ENCODE data around the gene CAMSAP1.

The CAMSAP1 gene

DNA sequence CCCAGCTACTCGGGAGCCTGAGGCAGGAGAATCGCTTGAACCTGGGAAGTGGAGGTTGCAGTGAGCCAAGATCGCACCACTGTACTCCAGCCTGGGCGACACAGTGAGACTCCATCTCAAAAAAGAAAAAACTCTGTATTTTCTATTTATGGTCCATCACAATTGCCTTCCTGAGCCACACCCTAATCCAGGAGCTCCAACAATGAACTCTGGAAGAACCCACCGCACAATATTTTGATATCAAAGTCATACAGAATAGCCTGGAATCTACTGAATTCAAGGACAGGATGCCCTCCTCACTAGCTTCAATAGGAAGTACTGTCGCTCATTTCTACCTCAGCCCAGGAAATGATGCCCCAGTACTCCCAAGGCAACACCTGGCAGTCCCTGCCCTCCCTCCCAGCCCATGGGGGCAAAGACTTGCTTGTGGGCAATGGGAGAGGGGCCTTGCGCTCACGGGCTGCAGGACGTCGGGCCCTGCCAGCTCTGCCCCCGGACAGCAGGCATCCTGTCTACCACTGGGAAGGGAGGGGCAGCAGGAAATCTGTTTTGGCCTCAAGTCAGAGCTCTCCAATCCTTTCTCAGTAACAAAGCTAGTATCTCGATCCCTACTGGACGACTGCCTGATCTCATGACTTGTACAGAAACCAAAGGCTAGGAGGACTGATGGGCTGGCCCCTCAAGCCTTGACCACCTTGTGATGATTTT lies 34.1 kb upstream of the CAMSAP1 start:
- DNase-seq (no peak), ATAC-seq (no peak)

DNA sequence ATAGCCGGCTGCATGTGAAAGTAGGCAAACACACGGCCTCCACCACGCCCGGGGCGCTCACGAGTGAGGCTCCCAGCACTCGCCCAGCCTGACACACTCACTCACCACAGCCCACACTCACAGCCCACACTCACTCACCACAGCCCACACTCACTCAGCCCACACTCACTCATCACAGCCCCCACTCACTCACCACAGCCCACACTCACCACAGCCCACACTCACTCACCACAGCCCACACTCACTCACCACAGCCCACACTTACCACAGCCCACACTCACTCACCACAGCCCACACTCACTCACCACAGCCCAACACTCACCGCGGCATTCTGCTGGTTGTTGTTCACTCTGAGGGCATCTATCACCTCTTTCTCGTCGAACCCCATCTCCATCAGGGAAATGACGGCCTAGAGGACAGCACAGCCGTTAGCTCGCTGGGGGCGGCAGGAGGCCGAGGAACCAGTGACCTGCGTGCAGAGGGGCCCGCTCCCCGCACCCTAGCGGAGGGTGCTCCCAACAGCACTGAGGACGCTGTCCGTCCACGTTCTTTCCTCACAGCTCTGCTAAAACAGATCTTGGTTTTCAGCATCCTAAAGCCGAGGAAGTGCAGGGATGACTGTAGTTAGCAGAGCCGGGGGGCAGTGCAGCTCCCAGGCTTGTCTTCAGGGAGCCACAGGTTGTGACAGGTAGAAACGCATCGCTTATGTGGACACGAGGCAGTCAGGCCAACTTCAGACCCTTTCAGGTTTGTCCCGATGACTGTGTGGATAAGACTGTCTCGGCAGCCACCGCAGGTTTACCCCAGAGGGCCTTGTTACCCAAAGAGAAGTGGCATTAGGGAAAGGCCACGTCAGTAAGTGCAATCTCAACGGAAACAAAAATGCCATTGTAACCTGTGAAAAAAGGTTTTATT lies 32.3 kb upstream of the CAMSAP1 start:
- ATAC-seq (peak; percentile 80), DNase-seq (peak; percentile 59)

DNA sequence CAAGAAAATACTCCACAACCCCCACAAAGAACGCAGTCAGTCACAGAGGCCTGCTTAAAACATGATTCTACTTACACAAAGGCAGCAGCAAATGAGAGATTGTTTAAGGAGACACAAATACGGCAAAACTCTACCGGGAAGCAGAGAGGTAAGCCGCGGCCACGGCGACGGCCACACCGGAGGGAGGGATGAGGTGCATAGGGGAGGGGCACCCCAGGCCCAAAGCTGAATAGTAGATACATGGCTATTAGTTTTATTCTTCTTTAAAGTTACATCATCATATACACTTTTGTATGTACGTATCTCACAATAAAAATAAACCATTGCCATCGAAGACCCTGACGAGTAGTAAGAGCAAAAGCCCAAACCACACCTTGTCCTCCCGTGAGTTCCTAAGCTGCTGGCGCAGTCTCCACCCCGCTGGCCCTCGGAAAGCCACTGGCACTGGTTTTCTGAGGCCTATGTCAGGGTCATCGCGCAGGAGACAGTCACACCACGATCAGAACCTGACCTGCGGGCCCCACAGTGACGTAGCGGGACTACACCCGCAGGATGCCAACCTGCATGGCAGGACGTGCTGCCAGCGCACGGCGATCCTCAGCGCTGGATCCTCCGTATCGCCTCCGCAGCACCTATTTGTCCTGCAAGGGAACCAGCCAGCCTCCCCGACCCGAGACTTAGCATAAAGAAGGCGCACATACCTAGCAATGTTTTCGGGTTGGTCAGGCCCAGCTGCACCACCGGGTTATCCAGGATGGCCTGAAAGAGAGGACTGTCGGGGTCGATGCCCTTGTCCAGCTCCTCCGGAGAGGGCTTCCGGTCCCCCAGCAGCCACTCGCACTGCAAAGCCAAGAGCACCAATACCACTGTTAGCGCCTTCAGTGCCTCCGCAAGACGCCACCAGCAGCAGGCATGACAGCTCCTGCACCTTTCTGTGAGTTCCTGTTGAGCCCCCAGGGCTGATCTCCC lies 30.5 kb upstream of the CAMSAP1 start:
- no peak for ATAC-seq
- DNase-seq = no peak

DNA sequence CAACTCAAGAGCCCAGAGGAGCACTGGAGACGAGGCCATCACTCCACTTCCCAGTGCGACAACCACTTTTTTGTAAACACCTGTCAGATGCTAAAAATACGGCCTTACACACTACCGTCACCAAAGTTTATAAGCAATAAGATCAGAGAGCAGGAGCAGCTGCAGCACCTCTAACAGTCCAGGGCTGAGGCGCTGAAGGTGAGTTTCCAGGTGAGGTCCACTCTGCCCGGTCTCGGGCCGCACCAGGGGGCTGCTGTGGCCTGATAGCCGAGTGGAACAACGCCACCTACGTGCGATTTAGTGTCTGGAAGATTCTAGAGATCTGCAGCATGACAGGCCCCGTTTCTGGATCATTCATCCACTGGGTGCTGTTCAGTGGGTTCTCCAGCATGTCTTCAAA lies 25.8 kb upstream of the CAMSAP1 start:
- DNase-seq = no peak
- no peak for ATAC-seq

DNA sequence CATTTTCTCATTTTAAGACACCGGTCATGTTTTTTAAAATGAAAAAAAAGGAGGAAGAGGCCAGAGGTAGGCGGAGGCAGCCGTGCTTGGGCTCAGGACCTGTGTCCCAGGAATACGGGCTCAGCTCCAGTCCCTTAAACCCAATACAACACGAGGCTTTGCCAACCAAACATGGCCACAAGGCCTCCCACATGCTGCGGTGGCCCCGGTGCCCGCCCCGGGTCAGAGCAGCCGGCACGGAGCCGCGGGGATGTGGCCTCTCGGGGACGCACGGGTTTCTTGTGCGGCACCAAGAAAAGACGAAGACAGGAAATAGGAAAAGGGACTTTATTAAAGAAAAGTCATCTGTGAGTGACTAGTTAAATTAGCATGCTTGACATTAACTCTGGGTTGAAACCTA lies 25.3 kb upstream of the CAMSAP1 start:
- ATAC-seq (no peak), DNase-seq (no peak)

DNA sequence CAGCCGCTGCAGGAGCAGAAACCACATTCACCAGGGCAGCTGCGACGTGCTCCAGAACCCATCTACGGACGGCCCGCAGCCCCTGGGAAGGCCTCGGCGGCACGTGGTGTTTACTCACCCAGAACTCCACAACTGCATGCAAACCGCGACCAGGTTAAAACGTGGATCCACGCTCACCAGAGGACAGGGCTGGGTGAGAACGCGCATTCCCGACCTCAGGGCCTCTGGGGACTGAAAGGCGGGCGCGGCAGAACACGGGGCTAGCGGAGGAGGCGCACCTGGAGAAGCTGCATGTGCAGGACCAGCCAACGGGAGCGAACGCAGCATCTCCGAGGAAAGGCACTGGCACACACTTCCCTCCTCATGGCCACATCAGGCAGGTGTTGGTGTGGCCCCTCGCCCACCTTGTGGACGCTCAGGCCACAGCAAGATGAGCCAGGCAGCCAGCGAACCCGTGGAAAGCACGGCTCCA lies 24.0 kb upstream of the CAMSAP1 start:
- ATAC-seq (no peak), DNase-seq (no peak)

DNA sequence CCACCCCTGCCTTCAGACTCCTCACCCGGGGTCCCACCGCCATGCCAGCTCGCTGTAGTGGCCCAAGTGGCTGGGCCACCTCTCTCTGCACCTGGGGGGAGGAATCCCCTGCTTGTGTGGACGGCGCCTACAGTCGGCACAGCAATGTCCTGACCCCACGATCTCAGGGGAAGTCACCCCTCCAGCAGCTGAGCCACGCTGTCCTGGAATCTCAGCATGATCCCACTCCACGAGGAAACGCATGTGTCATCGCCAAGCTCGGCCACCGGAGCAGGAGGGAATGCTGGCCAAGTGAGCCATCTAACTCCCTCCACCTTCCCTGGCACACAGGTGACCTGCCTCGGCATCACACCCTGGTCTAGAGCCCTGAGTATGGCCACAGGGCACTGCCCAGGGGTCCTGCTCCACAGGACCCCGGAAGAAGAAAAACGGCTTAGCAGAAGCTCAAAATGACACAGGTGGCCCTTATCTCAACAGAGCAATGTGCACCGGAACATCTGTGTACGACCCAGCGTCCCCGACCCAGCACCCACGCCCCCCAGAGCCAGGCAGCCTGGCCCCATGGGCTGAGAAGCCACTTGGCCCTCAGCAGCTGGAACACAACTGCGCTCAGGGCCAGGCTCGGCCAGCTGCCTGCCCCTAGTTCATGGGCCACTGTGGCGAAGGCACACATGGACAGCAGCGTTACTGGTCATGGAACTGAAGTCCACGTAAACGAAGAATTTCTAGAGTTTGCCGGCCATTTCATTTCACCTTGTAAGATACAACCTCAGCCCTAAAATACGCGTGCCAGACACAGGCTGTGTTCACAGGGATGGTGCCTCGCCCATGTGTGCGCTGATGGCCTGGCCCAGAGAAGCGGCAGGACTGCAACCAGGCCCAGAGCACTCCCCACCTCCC lies 23.4 kb upstream of the CAMSAP1 start:
- ATAC-seq (no peak), DNase-seq (no peak)

DNA sequence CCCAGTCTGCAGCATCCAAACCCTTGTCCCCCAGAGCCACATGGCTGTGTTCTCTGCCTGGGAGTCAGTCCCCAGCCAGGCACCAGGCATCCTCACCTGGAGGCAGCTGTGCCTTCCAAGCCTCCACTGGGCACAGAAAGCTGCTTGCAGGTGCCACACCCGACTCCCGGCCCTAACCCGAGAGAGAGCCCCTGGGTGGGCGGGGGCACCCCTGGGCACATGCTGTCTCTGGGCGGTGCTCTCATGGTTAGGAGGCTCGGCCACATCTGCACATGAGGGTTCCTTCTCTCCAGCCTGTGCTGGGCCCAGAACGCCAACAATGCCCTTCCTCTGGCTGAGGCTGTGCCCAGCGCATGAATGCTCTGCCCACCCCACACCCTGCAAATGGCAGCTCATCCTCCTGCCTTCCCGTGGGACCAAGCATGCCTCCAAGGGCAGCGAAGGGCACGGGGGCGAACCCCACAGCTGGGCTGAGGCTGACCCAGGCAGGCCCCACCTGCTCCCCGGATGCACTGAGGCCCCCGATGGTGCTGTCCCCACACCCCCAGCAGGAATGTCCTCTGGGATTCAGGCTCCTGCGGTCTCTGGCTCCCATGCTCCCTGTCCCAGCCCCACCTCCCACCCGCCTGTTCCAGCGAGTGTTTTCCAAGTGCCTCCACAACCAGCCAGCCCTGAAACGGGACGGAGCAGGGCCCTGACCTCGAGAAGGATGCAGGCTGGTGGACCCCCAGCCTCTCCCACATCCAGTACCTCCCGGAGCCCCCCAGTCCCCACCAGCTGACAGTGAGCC lies 22.5 kb upstream of the CAMSAP1 start:
- no peak for DNase-seq

DNA sequence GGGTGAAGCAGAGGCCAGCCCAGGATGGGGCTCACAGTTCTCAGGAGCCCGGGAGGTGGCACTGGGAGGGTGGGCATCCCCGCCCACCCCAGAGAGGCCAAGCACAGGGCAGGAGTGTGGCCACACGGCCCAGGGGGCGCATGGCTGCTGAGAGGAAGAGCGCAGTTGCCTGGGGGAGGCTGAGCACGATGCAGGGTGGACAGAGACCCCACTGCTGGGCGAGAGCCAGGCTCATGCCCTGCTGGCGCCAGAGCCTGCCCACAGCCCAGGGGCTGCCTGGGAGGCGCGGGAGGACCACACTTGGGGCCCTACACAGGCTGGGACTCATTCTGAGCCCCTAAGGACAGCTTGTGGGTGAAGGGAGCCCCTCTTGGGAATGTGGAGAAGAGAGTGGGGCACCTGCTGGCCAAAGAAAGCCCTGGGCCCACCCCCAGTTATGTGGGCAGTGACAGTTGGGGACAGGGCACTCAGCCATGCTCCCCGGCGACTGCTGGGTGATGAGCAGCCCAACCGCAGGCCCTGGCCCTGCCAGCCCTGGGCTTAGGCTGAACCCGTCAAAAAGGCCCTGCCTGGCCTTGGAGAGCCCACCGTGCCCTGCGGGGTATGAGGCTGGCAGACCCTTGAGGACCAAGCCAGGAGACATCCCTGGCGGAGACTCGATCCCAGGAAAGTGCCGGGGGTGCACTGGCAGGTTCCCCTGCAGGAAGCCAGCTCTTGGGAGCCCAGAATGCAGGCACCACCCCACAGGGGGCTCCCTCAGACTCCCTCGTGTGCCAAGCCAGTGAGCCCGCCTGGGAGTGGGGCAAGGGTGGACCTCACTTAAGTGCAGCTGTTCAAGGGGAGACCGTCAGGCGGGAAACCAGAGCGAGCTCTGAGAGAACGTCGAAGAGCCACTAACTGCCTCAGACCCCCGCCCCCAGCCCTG lies 21.6 kb upstream of the CAMSAP1 start:
- no peak for ATAC-seq
- DNase-seq = no peak

More for the DNA sequence above, 22.5 kb upstream of the CAMSAP1 start:
- no peak for ATAC-seq

DNA sequence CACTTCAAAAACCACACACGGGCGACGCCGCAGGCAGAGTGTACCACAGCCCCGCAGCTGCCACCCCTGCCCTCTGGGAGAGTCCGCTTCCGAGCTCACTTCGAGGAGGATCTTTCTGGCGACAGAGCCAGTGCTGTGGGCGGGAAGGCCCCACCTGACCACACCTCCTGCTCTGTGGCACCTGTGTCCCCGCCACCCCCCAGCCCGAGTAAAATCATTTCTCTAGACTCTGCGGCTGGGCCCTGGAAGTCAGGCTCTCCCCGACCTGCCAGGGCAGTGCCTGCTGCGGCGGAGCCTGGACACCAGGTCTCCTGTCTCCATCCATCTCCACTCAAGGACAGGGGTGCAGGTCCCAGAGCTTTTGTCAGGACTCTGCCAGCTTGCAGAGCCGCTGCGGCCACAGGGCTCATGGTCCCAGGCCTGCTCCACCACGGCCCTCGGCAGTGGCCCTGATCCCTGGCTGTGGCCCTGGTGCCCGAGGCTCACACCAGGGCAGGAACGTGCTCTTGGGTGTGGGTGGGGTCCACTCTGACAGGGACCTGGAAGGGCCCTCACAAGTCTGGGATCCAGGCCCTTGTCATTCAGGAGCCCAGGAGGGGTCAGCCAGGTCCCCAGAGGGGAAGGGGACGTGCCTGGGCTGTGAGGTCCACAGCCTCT lies 20.9 kb upstream of the CAMSAP1 start:
- DNase-seq = no peak
- ATAC-seq = no peak

DNA sequence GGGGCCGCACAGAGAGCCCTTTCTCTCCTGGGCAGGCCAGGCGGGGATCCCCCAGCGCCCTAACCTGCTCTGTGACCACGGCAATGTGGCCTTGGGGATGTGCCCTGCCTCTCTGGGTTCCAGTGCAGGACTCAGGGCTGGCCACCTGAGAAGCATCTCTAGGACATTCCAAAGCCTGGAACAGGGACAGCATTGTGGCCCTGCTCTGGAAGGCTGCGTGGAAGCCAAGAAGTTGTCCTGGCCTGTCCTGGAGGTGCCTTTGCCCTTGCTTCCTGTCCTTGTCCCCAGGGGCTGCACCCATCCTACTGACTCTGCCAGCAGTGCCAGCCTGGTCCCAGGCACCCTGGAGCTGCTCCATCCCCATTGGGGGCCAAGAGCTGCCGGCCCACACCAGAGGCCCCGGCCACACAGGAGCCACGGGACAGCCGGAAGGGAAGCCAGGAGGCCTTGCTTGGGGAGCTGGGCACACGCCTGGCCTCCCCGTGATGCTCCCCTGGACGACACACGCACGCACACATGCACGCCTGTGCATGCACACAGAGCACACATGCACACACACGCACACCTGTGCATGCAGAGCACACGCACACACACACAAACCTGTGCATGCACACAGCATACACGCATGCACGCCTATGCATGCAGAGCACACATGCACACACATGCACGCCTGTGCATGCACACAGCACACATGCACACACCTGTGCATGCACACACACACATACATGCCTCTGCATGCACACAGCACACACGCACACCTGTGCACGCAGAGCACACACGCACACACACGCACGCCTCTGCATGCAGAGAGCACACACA lies 20.1 kb upstream of the CAMSAP1 start:
- DNase-seq = no peak
- ATAC-seq = no peak

DNA sequence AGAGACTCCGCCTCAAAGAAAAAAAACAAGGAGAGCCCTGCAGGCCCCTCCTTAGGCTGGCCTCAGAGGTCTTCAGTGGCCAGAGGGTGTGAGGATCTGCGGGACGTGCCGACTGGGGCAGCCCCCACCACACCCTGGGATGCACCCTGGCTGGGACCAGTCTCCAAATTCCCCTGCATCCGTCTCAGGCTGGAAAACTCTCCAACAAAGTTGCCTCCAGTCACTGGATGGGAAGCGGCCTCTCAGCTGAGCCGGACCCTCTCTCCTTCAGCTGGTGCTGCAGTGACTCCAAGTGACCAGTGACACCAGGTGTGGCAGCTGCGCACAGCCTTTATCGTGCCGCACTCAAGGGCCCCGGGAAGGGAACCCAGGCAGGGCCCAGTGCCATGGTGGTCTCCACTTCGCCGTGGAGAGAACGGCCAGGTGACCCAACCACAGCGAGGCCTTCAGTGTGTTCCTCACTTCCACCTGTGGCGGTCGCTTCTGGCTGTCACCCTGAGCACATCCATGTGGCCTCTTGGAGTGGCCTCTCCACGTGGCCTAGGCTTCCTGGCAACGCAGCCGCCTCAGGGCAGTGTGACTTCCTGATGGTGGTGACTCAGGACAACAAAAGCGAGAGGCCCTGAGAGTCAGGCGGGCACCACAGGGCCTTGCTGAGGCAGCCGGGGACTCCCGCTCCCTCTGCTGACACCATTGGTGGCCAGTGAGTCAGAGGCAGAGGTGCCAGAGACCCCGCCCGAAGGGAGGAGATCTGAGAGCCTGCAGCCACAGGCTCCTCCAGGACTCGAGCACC lies 19.3 kb upstream of the CAMSAP1 start:
- ATAC-seq = peak; percentile 94

DNA sequence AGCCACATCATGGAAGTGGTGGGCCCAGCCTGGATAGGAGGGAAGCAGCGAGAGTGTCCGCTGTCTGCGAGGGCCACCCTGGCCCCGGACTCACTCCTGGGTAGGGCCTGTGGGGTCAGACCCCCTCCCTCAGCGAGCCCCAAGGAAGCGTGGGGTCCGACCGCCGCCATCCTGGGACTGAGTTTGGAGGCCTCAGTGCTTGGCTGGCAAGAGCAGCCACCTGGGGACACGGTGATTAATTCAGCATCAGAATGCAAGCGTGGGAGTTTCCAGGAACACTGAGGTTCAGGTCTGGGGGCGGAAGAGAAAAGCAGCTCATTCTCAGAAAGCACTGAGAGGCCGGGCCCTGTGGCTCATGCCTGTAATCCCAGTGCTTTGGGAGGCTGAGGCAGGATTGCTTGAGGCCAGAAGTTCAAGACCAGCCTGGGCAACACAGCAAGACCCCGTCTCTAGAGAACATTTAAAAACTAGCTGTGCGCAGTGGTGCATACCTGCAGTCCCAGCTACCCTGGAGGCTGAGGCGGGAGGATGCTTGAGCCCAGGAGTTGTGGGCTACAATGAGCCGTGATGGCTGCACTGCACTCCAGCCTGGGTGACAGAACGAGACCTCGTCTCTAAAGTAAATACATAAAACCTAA lies 18.3 kb upstream of the CAMSAP1 start:
- ATAC-seq (peak; percentile 55), DNase-seq (peak; percentile 79)

More for the DNA sequence above, 19.3 kb upstream of the CAMSAP1 start:
- DNase-seq = peak; percentile 86

DNA sequence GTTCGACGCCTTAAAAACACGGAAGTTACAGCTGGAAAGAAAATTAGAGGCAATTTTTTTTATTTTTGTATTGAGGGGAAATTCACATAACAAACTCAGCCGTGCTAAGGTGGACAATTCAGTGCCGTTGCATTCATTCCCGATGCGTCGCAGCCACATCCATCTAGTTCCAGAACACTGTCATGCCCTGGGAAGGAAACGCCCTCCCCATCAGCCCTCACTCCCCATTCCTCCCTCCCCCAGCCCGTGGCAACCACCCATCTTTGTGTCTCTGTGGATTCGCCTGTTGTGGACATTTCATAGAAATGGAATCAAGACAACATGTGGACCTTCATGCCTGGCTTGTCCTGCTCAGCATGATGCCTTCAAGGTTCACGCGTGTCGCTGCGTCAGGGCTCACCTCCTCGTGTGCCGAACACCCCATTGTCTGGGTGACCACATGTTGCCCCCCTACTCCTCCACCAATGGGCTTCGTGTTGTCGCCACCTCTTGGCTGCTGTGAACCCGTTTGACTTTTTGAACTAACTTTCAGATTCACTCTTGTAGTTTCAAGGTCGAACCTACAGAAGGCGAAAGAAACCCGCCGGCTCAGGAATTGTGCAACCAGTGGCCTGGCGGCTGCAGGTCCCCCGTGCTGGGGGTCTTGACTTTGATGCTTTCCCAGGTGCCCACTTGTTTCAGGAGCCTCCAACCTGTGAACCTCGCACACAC lies 17.4 kb upstream of the CAMSAP1 start:
- ATAC-seq = no peak
- DNase-seq = no peak

DNA sequence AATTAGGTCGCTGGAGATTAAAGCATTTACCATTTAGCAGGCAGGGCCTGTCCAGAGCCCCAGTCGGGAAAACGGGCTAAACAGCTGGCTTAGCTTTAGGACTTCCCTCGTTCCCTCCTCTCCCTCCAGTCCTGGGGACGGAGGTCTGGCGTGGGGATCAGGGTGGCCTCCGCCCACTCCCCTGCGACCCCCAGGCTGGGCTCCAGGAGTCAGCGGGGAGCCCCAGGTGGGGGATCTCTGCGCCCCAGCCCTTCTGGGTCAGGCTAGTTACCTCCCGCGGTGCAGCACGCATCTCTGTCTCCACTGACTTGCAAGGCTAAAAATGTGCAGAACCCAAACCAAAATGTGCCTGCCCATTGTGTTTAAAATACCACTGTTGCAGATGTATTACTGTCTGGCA lies 16.2 kb upstream of the CAMSAP1 start:
- no peak for DNase-seq
- ATAC-seq = no peak

All from stimulated activated naive CD8-positive, alpha-beta T cell treated with anti-CD3 and anti-CD28 coated beads, Interleukin-15, Interleukin-2, amounts not matched to agents 100 U/mL and 50 U/mL, for 24 hours (primary cell).